Nephron (organoid): Measurements from ENCODE around the gene CDS1.

Source experiments
- H3K27ac Mint-ChIP-seq, 3 experiments: 2 replicates each; pipeline ENCODE4 v1.8.0; 2020; ENCODE audit warnings: mixed read lengths in 3 of 3, mild to moderate bottlenecking in 2 of 3, moderate library complexity in 1 of 3
- H3K27me3 Mint-ChIP-seq: 2 replicates; pipeline ENCODE4 v1.8.0; 2021; ENCODE audit warnings: low read depth, mild to moderate bottlenecking, moderate library complexity, mixed read lengths
- H3K36me3 Mint-ChIP-seq: 2 replicates; pipeline ENCODE4 v1.8.0; 2020; ENCODE audit warnings: low read depth, mixed read lengths
- H3K4me1 Mint-ChIP-seq: 2 replicates; pipeline ENCODE4 v1.8.0; 2020; ENCODE audit warnings: mixed read lengths
- H3K4me3 Mint-ChIP-seq, 3 experiments: 2 replicates each; pipeline ENCODE4 v1.8.0; 2020; ENCODE audit warnings: mild to moderate bottlenecking in 3 of 3, mixed read lengths in 3 of 3, moderate library complexity in 2 of 3
- H3K9me3 Mint-ChIP-seq: 2 replicates; pipeline ENCODE4 v1.8.0; 2020; ENCODE audit warnings: mixed read lengths
- TF ChIP-seq, protein P1 (sequence below), 3 experiments: fragments of 200-600 bp; sonication (generic); IDR thresholded peaks; one replicate each; pipeline ENCODE4 v1.5.0; 2021; ENCODE audit warnings: antibody characterized with exemption in 3 of 3; ENCODE audit not compliant: unreplicated experiment in 3 of 3

Gene CDS1

DNA sequence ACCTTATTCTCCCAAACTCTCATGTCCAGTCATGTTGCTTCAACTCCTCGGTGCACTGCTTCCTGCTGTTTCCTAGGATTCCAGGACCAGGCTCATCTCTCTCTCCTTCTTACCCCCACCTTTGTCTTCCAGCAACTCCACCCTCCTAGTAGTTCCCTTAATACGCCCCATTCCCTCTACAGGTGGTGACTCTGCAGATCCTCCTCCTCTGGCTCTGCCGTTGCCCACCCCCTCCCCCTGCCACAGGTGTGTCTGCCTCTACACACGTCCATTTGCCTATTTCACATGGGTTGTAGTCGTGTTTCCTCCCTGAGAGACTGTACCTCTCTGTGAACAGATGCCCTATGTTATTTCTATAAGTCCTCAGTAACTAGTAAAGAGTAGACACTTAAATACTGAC is 32.4 kb downstream of the CDS1 start:
- no peaks in the 10 kb centered on the region for H3K4me1 Mint-ChIP-seq
- no peaks in the 10 kb centered on the region for H3K9me3 Mint-ChIP-seq
- TF ChIP-seq, protein P1, sequence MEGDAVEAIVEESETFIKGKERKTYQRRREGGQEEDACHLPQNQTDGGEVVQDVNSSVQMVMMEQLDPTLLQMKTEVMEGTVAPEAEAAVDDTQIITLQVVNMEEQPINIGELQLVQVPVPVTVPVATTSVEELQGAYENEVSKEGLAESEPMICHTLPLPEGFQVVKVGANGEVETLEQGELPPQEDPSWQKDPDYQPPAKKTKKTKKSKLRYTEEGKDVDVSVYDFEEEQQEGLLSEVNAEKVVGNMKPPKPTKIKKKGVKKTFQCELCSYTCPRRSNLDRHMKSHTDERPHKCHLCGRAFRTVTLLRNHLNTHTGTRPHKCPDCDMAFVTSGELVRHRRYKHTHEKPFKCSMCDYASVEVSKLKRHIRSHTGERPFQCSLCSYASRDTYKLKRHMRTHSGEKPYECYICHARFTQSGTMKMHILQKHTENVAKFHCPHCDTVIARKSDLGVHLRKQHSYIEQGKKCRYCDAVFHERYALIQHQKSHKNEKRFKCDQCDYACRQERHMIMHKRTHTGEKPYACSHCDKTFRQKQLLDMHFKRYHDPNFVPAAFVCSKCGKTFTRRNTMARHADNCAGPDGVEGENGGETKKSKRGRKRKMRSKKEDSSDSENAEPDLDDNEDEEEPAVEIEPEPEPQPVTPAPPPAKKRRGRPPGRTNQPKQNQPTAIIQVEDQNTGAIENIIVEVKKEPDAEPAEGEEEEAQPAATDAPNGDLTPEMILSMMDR (IDR thresholded peaks at IDR 0.05; ENCODE audit: unreplicated experiment in 3 of 3), result no peak
- no peaks in the 10 kb centered on the region for H3K27me3 Mint-ChIP-seq
- no peak overlapping the region for H3K27ac Mint-ChIP-seq
- H3K4me3 Mint-ChIP-seq, result no peak overlapping the region
- peaks cover 9% of the 10 kb centered on the region for H3K36me3 Mint-ChIP-seq

DNA sequence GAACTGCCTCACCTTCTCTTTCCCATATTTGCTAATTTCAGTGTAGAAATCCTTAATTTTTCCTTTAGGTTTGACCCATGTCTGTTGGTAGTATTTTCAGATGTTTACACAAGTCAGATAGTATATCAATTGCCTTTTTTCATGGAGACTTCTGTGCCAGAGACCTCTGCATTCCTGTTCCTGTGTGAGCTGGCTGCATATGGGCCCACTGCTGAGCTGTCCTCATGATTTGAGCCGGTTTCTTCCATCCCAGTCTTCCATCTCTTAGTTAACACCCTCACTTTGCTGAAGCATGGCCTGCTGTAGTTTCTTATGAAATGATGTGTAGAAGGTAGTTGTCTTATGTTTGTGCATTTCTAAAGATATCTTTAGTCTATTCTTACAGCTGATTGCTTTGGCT is 40.0 kb downstream of the CDS1 start:
- no peaks in the 10 kb centered on the region for H3K4me1 Mint-ChIP-seq
- peaks cover 9% of the 10 kb centered on the region for H3K36me3 Mint-ChIP-seq
- no peaks in the 10 kb centered on the region for H3K27me3 Mint-ChIP-seq
- H3K27ac Mint-ChIP-seq, result no peak overlapping the region
- no peak overlapping the region for H3K4me3 Mint-ChIP-seq
- H3K9me3 Mint-ChIP-seq, result no peaks in the 10 kb centered on the region
- TF ChIP-seq, protein P1 (IDR thresholded peaks at IDR 0.05; ENCODE audit: unreplicated experiment in 3 of 3), result no peak

DNA sequence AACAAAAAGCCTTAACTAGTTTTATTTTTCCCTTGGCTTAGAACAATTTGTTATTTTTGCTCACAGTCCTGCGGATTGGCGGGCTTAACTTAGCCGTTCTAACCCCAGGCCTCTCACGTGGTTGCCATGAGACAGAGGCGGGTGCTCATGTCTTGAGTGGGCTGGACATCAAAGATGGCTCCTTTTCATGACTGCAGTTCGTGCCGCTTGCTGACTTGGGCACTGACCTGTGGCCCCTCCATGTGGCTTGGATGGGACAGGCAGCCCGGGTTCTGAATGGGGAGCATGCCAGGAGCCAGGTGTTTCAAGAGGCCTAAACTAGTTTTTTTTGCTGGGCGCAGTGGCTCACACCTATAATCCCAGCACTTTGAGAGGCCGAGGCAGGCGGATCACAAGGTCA is 40.7 kb downstream of the CDS1 start:
- Mint-ChIP-seq H3K36me3 (peaks cover 9% of the 10 kb centered on the region), H3K4me3 (no peak overlapping the region), H3K9me3 (no peaks in the 10 kb centered on the region), H3K27me3 (no peaks in the 10 kb centered on the region), H3K27ac (no peak overlapping the region), H3K4me1 (no peaks in the 10 kb centered on the region)
- TF ChIP-seq, protein P1 (IDR thresholded peaks at IDR 0.05; ENCODE audit: unreplicated experiment in 3 of 3), result no peak

GRCh38 chr4:84626673-84627072 is 43.7 kb downstream of the CDS1 start:
- Mint-ChIP-seq H3K27me3 (no peaks in the 10 kb centered on the region), H3K4me3 (no peak overlapping the region), H3K9me3 (no peaks in the 10 kb centered on the region), H3K27ac (no peak overlapping the region), H3K36me3 (peaks cover 5% of the 10 kb centered on the region), H3K4me1 (no peaks in the 10 kb centered on the region)
- TF ChIP-seq, protein P1 (IDR thresholded peaks at IDR 0.05; ENCODE audit: unreplicated experiment in 3 of 3), result no peak

DNA sequence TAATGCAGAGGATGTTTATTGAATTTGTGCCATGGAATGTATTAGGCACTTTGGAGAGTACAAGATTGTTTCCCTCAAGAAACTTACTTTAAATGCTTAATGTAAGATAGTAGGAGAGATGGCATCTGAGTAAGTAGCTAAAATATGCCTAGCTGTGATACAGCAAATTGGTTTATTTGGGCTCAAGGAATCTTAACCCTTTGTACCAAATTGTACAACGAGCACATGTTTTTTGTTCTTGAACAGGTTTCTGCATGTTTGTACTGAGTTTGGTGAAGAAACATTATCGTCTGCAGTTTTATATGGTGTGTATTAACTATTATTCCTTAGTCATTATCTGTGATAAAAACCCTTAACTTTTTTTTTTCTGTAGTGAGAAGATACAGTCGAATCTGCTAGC is 48.6 kb downstream of the CDS1 start:
- TF ChIP-seq, protein P1 (IDR thresholded peaks at IDR 0.05; ENCODE audit: unreplicated experiment in 3 of 3), result no peak
- peaks cover 5% of the 10 kb centered on the region for H3K36me3 Mint-ChIP-seq

DNA sequence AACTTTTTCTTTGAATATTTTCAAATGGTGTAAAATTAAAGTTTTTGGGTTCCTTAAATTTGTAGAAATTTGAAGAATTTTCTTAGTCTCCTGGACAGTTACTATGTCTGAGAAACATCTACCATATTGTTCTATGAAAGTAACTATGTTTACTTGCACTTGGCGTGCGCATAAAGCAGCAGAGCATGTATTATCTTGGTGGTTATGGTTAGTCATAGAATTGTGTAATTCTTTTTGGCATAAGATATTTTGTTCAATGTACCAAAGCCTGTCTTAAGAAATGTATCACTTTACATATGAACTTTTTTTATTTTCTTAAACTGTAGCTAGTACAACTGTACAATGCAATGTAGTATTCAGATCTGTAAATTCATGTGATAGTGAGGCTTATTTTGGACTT is 49.2 kb downstream of the CDS1 start:
- TF ChIP-seq, protein P1 (IDR thresholded peaks at IDR 0.05; ENCODE audit: unreplicated experiment in 3 of 3), result no peak
- H3K27ac Mint-ChIP-seq, result no peak overlapping the region
- H3K4me3 Mint-ChIP-seq, result no peak overlapping the region
- H3K4me1 Mint-ChIP-seq, result no peaks in the 10 kb centered on the region
- H3K9me3 Mint-ChIP-seq, result no peaks in the 10 kb centered on the region
- H3K27me3 Mint-ChIP-seq, result no peaks in the 10 kb centered on the region
- peaks cover 5% of the 10 kb centered on the region for H3K36me3 Mint-ChIP-seq

More for the DNA sequence above, 48.6 kb downstream of the CDS1 start:
- Mint-ChIP-seq H3K27me3 (no peaks in the 10 kb centered on the region), H3K27ac (no peak overlapping the region), H3K4me1 (no peaks in the 10 kb centered on the region), H3K4me3 (no peak overlapping the region), H3K9me3 (no peaks in the 10 kb centered on the region)
